Measurements from ENCODE around the gene PPIL3. TPM values are rescaled to one million over a fixed set of nuclear protein-coding genes. Genes with fewer than 3 reads are reported as not detected.

The PPIL3 gene
- total RNA-seq, 1 donor from 2014 or later: 22.3 TPM

- no peak for ATAC-seq
Observed at GRCh38 chr2:200860092-200860795, 28.6 kb downstream of the PPIL3 start.

DNA sequence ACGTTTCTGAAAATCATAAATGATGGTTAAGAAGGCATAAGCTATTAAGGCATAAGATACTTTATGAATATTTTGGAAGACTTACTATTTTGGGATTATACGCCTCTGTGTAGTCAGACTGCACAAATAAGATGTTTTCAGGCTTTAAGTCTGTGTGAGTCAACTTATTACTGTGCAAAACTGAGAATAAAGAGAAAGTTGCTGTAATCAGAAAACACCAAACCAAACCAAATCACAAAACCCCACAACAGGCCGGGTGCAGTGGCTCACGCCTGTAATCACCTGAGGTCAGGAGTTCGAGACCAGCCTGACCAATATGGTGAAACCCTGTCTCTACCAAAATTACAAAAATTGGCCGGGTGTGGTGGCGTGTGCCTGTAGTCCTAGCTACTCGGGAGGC is 32.1 kb downstream of the PPIL3 start:
- ATAC-seq: no peak

DNA sequence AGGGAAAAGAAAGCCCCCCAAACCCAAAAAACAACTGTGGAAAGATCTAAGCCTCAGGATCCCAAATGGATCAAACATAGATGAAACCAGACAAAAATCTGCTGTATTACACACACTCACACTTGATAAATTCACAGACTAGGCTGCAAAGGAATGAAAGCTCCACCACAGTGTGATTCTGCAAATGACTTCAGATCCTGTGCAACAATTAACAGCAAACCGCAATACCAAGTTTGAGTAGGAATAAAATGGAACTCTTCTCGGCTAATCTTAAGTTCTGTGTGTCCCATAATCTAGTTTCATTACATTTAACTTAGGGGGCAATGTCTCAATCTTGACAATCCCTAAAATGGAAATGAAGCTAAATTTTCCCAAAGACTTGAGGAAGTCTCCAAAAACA is 36.3 kb downstream of the PPIL3 start:
- ATAC-seq: no peak

DNA sequence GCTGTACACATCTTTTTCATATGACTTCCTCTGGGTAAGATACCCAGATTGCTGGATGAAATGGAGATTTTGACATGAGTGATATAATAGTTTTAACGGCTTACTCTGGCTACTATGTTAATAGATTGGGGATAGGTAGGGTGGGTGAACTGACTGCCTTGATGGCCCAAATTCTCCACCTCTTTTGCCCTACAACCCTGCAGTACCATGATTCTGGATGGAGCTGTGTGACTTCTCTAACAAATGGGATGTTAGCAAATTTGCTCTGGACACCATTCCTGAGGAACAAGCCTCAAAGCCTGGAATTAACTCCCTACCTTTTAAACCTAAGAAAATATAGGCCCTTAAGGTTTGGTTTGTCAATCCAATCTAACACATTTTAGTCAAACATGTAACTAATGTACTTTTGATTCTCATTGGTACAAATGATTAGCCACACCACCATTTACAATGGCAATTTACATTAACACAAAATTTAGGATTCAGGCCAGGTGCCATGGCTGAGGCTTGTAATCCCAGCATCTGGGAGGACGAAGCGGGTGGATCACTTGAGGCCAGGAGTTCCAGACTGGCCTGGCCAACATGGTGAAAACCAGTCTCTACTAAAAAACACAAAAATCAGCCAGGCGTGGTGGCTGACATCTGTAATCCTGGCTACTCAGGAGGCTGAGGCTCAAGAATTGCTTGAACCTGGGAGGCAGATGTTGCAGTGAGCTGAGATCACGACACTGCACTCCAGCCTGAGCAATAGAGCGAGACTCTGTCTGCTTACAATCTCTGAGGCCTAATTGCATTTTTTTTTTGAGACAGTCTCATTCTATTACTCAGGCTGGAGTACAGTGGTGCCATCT is 37.3 kb downstream of the PPIL3 start:
- no peak for ATAC-seq

DNA sequence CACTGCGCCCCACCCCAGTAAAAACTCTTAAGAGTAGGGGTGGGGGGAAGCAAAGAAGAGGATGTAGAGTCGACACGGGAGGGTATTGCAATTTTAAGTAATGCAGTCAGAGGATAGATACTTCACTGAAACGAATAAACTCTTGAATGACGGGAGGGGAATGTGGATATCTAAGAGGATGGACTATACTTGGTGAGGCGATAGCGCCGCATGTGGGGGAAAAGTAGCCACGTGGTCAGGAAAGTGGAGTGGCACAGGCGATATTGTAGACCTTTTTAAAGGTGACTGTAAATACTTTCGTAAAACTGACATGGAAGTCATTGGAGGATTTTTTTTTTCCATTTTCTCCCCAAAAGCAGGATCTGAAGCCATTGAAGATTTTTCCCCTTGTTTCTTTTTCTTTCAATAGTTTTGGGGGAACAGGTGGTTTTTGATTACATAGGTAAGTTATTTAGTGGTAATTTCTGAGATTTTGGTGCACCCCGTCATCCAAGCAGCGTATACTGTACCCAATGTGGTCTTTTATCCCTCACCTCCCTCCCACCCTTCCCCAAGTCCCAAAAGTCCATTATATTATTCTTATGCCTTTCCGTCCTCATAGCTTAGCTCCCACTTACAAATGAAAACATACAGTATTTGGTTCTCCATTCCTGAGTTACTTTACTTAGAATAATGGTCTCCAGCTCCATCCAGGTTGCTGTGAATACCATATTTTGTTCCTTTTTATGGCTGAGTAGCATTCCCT is 38.2 kb downstream of the PPIL3 start:
- ATAC-seq: no peak

GRCh38 chr2:200847939-200848338 is 40.9 kb downstream of the PPIL3 start:
- no peak for ATAC-seq

DNA sequence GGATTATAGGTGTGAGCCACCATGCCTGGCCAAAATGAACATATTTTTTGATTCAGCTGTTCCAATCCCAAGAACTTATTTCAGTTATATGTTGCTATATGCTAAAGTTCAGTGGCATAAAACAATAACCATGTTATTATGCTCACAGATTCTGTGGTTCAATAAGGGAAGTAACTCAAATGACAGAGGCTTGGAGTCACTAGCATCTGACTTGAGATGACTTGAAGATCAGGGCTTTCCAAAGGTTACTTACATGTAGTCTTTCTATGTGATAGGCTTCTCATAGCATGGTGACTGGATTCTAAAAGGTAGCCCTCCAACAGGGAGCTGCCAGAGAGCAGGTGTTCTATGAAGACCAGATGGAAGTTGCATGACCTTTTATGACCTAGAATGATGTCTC is 41.6 kb downstream of the PPIL3 start:
- no peak for ATAC-seq

DNA sequence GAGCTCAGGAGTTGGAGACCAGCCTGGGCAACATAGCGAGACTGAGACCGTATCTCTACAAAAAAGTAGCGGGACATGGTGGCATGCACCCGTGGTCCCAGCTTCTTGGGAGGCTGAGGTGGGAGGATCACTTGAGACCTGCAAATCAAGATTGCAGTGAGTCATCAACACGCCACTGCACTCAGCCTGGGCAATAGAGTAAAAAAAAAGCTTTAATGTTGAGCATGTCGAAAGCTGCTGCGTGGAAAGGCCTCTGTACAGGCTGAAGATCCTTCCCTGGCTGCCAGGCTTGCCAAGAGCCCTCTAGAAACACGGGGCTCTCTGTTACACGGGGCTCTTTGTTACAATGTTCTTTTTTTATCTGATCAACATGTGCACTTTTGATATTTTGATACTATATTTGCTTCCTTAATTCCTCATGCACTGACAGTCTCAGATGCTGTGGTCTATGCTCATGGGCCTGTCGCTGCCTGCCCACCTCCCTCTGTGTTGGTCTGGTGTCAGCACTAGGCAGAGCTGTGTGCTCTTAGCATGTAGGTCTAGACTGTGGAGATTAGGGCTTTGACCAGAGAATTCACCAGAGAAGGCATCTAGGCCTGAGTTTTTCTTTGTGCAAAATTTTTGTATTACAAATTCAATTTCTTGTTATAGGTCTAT is 43.1 kb downstream of the PPIL3 start:
- peak; percentile 58 for ATAC-seq

GRCh38 chr2:200845194-200845593 is 43.7 kb downstream of the PPIL3 start:
- ATAC-seq: peak; percentile 19

DNA sequence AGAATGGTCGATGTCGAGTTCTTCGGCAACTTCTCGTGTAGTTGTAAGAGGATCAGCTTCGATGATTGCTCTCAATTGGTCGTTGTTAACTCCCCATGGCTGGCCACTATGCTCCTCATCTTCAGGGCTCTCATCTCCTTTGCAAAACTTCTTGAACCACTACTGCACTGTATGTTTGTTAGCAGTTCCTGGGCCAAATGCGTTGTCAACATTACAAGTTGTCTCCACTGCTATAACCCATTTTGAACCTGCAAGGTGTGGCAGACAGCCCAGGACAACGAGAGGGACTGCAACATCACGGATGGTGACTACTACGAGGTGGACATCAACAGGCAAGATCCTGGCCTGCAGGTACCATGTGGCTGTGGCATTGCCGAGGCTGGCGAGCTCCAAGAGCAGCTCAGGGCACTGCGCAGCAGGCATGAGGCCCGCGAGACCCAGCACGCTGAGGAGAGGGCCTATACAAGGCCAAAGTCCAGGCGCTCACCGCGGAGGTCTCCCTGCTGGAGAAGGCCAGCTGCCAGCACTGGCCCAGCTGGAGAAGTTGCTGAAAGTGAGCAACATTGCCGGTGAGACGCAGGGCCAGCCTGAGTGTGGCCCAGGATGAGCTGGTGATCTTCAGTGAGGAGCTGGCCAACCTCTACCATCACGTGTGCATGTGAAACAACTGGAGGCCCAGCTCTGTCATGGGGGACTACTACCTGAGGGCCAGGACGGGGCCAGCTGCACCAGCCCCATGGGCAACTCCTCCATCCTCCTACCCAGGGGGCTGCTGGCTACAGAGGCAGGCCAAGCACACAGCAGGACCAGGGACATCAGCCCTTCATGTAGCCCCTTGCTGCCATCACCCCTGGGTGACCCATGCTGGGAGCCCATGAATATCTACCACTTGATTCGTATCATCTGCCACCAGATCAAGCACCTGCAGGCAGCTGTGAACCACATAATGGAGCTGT is 44.6 kb downstream of the PPIL3 start:
- ATAC-seq: no peak

- peak; percentile 99 for ATAC-seq
Observed at GRCh38 chr2:200839513-200839912, 49.4 kb downstream of the PPIL3 start.

- ATAC-seq: no peak
Observed at GRCh38 chr2:200834701-200835100, 54.2 kb downstream of the PPIL3 start.

DNA sequence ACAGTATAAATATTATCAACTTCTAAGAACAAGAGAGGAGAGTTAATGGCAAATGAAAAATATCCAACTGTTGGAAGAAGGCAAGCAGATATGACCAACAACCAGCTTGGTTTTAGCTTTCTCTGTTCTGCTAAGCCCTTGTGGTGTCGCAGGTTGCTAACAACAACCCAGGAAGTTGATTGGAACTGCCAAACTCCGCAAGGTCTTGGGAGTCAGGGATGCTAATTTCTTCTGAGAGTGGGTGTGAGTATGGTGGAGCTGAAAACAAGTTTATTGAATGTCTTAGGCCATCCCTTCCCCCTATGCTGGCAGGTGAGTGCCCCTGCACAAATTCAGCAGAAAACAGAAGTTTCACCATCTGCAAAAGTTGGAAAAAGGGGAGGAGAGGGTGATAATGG is 59.6 kb downstream of the PPIL3 start:
- ATAC-seq: peak; percentile 18

- peak; percentile 8 for ATAC-seq
Observed at GRCh38 chr2:200828572-200829257, 60.2 kb downstream of the PPIL3 start.

GRCh38 chr2:200828104-200828503 is 60.8 kb downstream of the PPIL3 start:
- peak; percentile 27 for ATAC-seq

DNA sequence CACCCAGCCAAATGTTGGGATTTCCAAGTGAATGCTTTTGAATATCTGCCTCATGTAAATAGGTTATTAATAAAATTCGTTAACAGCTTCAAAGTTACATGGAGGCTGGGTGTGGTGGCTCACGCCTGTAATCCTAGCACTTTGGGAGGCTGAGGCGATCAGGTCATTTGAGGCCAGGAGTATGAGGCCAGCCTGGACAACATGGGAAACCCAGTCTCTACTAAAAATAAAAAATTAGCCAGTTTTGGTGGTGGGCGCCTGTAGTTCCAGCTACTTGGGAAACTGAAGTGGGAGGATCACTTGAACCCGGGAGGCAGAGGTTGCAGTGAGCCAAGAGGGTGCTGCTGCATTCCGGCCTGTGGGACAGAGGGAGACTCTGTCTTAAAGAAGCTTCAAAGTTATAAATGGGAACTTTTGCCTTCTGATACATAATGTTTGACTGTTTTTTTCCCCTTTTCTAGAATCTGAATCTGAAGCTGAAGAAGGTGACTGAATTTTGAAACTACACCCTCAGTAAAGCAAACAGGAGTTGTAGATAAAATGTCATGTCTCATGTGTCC is 67.1 kb downstream of the PPIL3 start:
- ATAC-seq: no peak
